SK-N-SH (cell line): Measurements from ENCODE around the gene SUPT5H. TPM values are rescaled to one million over a fixed set of nuclear protein-coding genes. Genes with fewer than 3 reads are reported as not detected.
A peak's percentile ranks its signal among the peaks of the same experiment; 100 is the strongest.

Experiments
- CTCF ChIA-PET: fragments of 300-600, 350-600 bp; formaldehyde crosslinking; extraction: SDS; loops from one replicate; lab custom pipeline; 2021; lab: Yijun Ruan, JAX
- POLR2A ChIA-PET: fragments of 350-600 bp; sonication (Branson Sonifier 250); formaldehyde crosslinking; extraction: SDS; loops from one replicate; lab custom pipeline; 2020; ENCODE audit warnings: antibody characterized with exemption, inconsistent platforms; lab: Yijun Ruan, JAX
- DNase-seq: peaks from one replicate; pipeline ENCODE4 v3.0.0; 2012
- H2AFZ ChIP-seq: fragments of 200-600 bp; sonication (generic); 2 replicates; pipeline ENCODE4 v1.8.1; 2016; ENCODE audit warnings: antibody characterized with exemption, mild to moderate bottlenecking, low read depth
- H3F3A ChIP-seq: fragments of 200-600 bp; sonication (generic); replicated peaks from 2 replicates; pipeline ENCODE3; 2016; ENCODE audit warnings: antibody characterized with exemption, mild to moderate bottlenecking; ENCODE audit not compliant: insufficient read depth
- H3K27ac ChIP-seq, 2 experiments: fragments of 200-500 bp in 1 of 2; fragments of 200-600 bp in 1 of 2; sonication (Bioruptor generic) in 1 of 2; sonication (generic), shearing (Covaris generic) in 1 of 2; 2 replicates each; pipeline versions ENCODE4 v1.5.1 to v1.6.1; 2014 to 2016; ENCODE audit warnings: low read depth in 2 of 2, inconsistent platforms in 1 of 2, low read length in 1 of 2, mild to moderate bottlenecking in 1 of 2, mixed read lengths in 1 of 2
- H3K27me3 ChIP-seq: fragments of 200-600 bp; sonication (generic), shearing (Covaris generic); 2 replicates; pipeline ENCODE4 v1.6.1; 2016; ENCODE audit warnings: mixed run types; ENCODE audit not compliant: insufficient read depth
- H3K36me3 ChIP-seq, 2 experiments: fragments of 200-500 bp in 1 of 2; fragments of 200-600 bp in 1 of 2; sonication (Bioruptor generic) in 1 of 2; sonication (generic) in 1 of 2; replicated peaks in 1 of 2; 2 replicates each; pipeline versions ENCODE3 to v1.5.1; 2014 to 2016; ENCODE audit warnings: low read length in 1 of 2, mild to moderate bottlenecking in 1 of 2; ENCODE audit not compliant: insufficient read depth in 2 of 2, control insufficient read depth in 1 of 2
- H3K4me1 ChIP-seq, 2 experiments: fragments of 200-500 bp in 1 of 2; fragments of 200-600 bp in 1 of 2; sonication (Bioruptor generic) in 1 of 2; sonication (generic), shearing (Covaris generic) in 1 of 2; 2 replicates each; pipeline versions ENCODE4 v1.5.1 to v1.6.1; 2014 to 2016; ENCODE audit warnings: low read depth in 1 of 2, low read length in 1 of 2, mixed run types in 1 of 2; ENCODE audit not compliant: insufficient read depth in 2 of 2, control insufficient read depth in 1 of 2
- H3K4me2 ChIP-seq: fragments of 200-600 bp; sonication (generic), shearing (Covaris generic); 2 replicates; pipeline ENCODE4 v1.6.1; 2017; ENCODE audit warnings: mixed run types
- H3K4me3 ChIP-seq, 2 experiments: fragments of 200-500 bp in 1 of 2; fragments of 200-600 bp in 1 of 2; sonication (Bioruptor generic) in 1 of 2; sonication (generic), shearing (Covaris generic) in 1 of 2; 2 replicates each; pipeline versions ENCODE4 v1.5.1 to v1.8.1; 2014 to 2016; ENCODE audit warnings: low read depth in 2 of 2, inconsistent platforms in 1 of 2, low read length in 1 of 2, mild to moderate bottlenecking in 1 of 2, mixed read lengths in 1 of 2, moderate library complexity in 1 of 2
- H3K79me2 ChIP-seq: fragments of 200-600 bp; sonication (generic); 2 replicates; pipeline ENCODE4 v1.8.1; 2017; ENCODE audit warnings: mild to moderate bottlenecking; ENCODE audit not compliant: insufficient read depth
- H3K9ac ChIP-seq: fragments of 200-600 bp; sonication (generic); 2 replicates; pipeline ENCODE4 v1.6.1; 2017; ENCODE audit warnings: mixed run types
- H3K9me2 ChIP-seq: fragments of 200-600 bp; sonication (generic); 2 replicates; pipeline ENCODE4 v1.6.1; 2017; ENCODE audit warnings: mixed run types
- H3K9me3 ChIP-seq: fragments of 200-600 bp; sonication (generic); 2 replicates; pipeline ENCODE4 v1.6.1; 2017; ENCODE audit warnings: mixed run types, mild to moderate bottlenecking, moderate library complexity
- H4K20me1 ChIP-seq: fragments of 200-600 bp; sonication (generic); 2 replicates; pipeline ENCODE4 v1.6.1; 2017; ENCODE audit warnings: mild to moderate bottlenecking, mixed run types; ENCODE audit not compliant: insufficient read depth
- CTCF ChIP-seq: fragments of 200-600 bp; sonication (generic); IDR thresholded peaks from 2 replicates; pipeline ENCODE4 v1.6.1; 2017; ENCODE audit warnings: antibody characterized with exemption, mild to moderate bottlenecking, moderate library complexity
- EZH2phosphoT487 ChIP-seq: fragments of 200-600 bp; sonication (generic); IDR thresholded peaks from 2 replicates; pipeline ENCODE4 v1.6.1; 2017; ENCODE audit warnings: low read depth, mixed run types, mild to moderate bottlenecking, antibody characterized with exemption, moderate library complexity, borderline replicate concordance
- MAX ChIP-seq: IDR thresholded peaks from 2 replicates; pipeline ENCODE4 v1.4.0; 2012; ENCODE audit warnings: low read depth
- NFIC ChIP-seq: IDR thresholded peaks from 2 replicates; pipeline ENCODE4 v1.4.0; 2012; ENCODE audit warnings: borderline replicate concordance
- NRF1 ChIP-seq: IDR thresholded peaks from 2 replicates; pipeline ENCODE4 v1.6.1; 2012; ENCODE audit warnings: low read depth, mild to moderate bottlenecking, low read length
- PBX3 ChIP-seq: IDR thresholded peaks from 2 replicates; pipeline ENCODE4; 2012
- POLR2AphosphoS5 ChIP-seq: IDR thresholded peaks from 2 replicates; pipeline ENCODE4 v1.6.1; 2012; ENCODE audit warnings: low read depth, low read length
- REST ChIP-seq: IDR thresholded peaks from 2 replicates; pipeline ENCODE4 v1.6.1; 2012; ENCODE audit warnings: mild to moderate bottlenecking, low read depth, low read length, moderate library complexity
- SMC3 ChIP-seq: IDR thresholded peaks from 2 replicates; pipeline ENCODE4 v1.6.1; 2012; ENCODE audit warnings: low read depth, low read length, improper control_type of control experiment
- WGBS: methylation state at CpG from one replicate; pipeline ENCODE4 v1.1.6; 2017; ENCODE audit warnings: low lambda C conversion rate; 5-methylcytosine and 5-hydroxymethylcytosine counted together
- polyA plus RNA-seq, 3 experiments: library from polyadenylated mRNA; depleted of rRNA; stranded (reverse); fragments of >200 nt; gene quantifications; 2 replicates each; pipeline ENCODE4 v1.2.3, GENCODE V29; 2012

SUPT5H gene
- polyA plus RNA-seq, 1 of the 3 experiments (the other 2 are of a cell fraction) = 137 TPM

- H3K36me3 ChIP-seq = no peaks in the 10 kb centered on the region
- CTCF ChIA-PET = interaction anchor here (0.6 to 2.0 kb wide), 11 partner anchors 9 to 89 kb away, joined by 3 to 7 read pairs (median 4); partner anchors contain the start of genes EID2B and SELENOV
- H3K4me1 ChIP-seq = peaks cover 0 to 10% of the 10 kb centered on the region in 2 experiments; a peak in 1 of 4 replicates
- H3K27ac ChIP-seq = no peak overlapping the region
- H3K9me2 ChIP-seq = no peaks in the 10 kb centered on the region
- no peak overlapping the region for H3K4me2 ChIP-seq
- no peaks in the 10 kb centered on the region for H4K20me1 ChIP-seq
- 71% methylated on average over 13 of the region's 69 CpGs for WGBS
- no peaks in the 10 kb centered on the region; the same call in 1 of the 2 replicates for H3K27me3 ChIP-seq
- H3F3A ChIP-seq = no peaks in the 10 kb centered on the region
- no peak overlapping the region for H3K9ac ChIP-seq
- DNase-seq = peak; percentile 91
- H3K4me3 ChIP-seq = peak overlapping the region in 1 of 2 experiments; percentile 35; a peak in 1 of 4 replicates
- peak overlapping the region; percentile 68; the same call in 1 of the 2 replicates for H2AFZ ChIP-seq
- POLR2A ChIA-PET = interaction anchor here (0.6 kb wide), 1 partner anchor 1890 kb away, joined by 5 read pairs; no protein-coding TSS in a partner anchor
- no peaks in the 10 kb centered on the region for H3K9me3 ChIP-seq
- TF ChIP-seq NRF1 (peak; percentile 64), REST (0 out of 2 replicates have a peak, but pooled peaks have one; percentile 21), NFIC (no peak), SMC3 (0 out of 2 replicates have a peak, but pooled peaks have one; percentile 12), MAX (peak; percentile 93), CTCF (peak; percentile 63), POLR2AphosphoS5 (no peak)
- TF ChIP-seq, all 33 proteins: peak for 5
- no peaks in the 10 kb centered on the region for H3K79me2 ChIP-seq
These were observed 57.4 kb downstream of the SUPT5H start for GRCh38 chr19:39502640-39503417.

- POLR2A ChIA-PET = interaction anchor here (1.3 kb wide), 1 partner anchor 71 kb away, joined by 6 read pairs; the partner anchor contains the start of gene RPS16
- peak overlapping the region; percentile 83 for H3K4me2 ChIP-seq
- WGBS = 77% methylated on average over 7 of the region's 7 CpGs
These were observed 61.2 kb downstream of the SUPT5H start for GRCh38 chr19:39506598-39506943.

More at GRCh38 chr19:39506598-39506943, 61.2 kb downstream of the SUPT5H start:
- H3K9ac ChIP-seq = no peak overlapping the region
- H3K4me1 ChIP-seq = peaks cover 0 to 5% of the 10 kb centered on the region in 2 experiments; a peak in 1 of 4 replicates
- H3K36me3 ChIP-seq = no peaks in the 10 kb centered on the region
- no peak overlapping the region for H3K27ac ChIP-seq
- no peaks in the 10 kb centered on the region for H3K9me2 ChIP-seq
- H3K79me2 ChIP-seq = no peaks in the 10 kb centered on the region
- H3K9me3 ChIP-seq = no peaks in the 10 kb centered on the region
- no peaks in the 10 kb centered on the region for H3F3A ChIP-seq
- CTCF ChIA-PET = interaction anchor here (1.1 to 3.0 kb wide), 3 partner anchors 8 to 26 kb away, joined by 3 to 19 read pairs (median 4); partner anchors contain the start of genes DLL3, EID2B and SELENOV
- TF ChIP-seq EZH2phosphoT487 = no peak
- TF ChIP-seq POLR2AphosphoS5 = no peak
- TF ChIP-seq PBX3 = no peak
- TF ChIP-seq, all 33 proteins: peak for 0
- no peaks in the 10 kb centered on the region for H4K20me1 ChIP-seq
- no peak for DNase-seq
- no peaks in the 10 kb centered on the region for H3K27me3 ChIP-seq
- H2AFZ ChIP-seq = peak overlapping the region; percentile 56; the same call in 1 of the 2 replicates
- H3K4me3 ChIP-seq = peak overlapping the region; percentile 64 to 76; a peak in 2 of 4 replicates
